OCI-LY1 (cell line): ENCODE results near the gene STS.

Source experiments
- H2AFZ ChIP-seq: fragments of 200-600 bp; sonication (generic), shearing (Covaris generic); 2 replicates; pipeline ENCODE4 v1.6.0; 2014; ENCODE audit warnings: antibody characterized with exemption, mild to moderate bottlenecking, low read length
- H3F3A ChIP-seq: fragments of 200-600 bp; sonication (generic), shearing (Covaris generic); 2 replicates; pipeline ENCODE4 v1.6.0; 2014; ENCODE audit warnings: mild to moderate bottlenecking, antibody characterized with exemption, low read length, moderate library complexity; ENCODE audit not compliant: insufficient read depth
- H3K27ac ChIP-seq: fragments of 200-600 bp; sonication (generic); 2 replicates; pipeline ENCODE4 v1.5.1; 2014; ENCODE audit warnings: low read length, mixed run types, mild to moderate bottlenecking, low read depth; ENCODE audit not compliant: poor library complexity, severe bottlenecking
- H3K27me3 ChIP-seq: fragments of 200-600 bp; sonication (generic); 2 replicates; pipeline ENCODE4 v1.6.0; 2014; ENCODE audit warnings: antibody characterized with exemption, mild to moderate bottlenecking, low read length, moderate library complexity; ENCODE audit not compliant: insufficient read depth
- H3K36me3 ChIP-seq: fragments of 200-600 bp; sonication (generic); 2 replicates; pipeline ENCODE4 v1.6.1; 2014; ENCODE audit warnings: mild to moderate bottlenecking, antibody characterized with exemption, low read length, moderate library complexity, mixed read lengths; ENCODE audit not compliant: insufficient read depth
- H3K4me1 ChIP-seq: fragments of 200-600 bp; sonication (generic); 2 replicates; pipeline ENCODE4 v1.5.1; 2014; ENCODE audit warnings: mild to moderate bottlenecking, low read length, moderate library complexity; ENCODE audit not compliant: insufficient read depth, severe bottlenecking
- H3K4me2 ChIP-seq: fragments of 200-600 bp; sonication (generic), shearing (Covaris generic); 2 replicates; pipeline ENCODE4 v1.6.1; 2014; ENCODE audit warnings: low read length
- H3K4me3 ChIP-seq: fragments of 200-600 bp; sonication (generic); 2 replicates; pipeline ENCODE4 v1.5.1; 2014; ENCODE audit warnings: low read length, low read depth, mild to moderate bottlenecking, mixed read lengths; ENCODE audit not compliant: poor library complexity, severe bottlenecking
- H3K79me2 ChIP-seq: fragments of 200-600 bp; shearing (Covaris generic); 2 replicates; pipeline ENCODE4 v1.6.1; 2016; ENCODE audit warnings: mixed run types, low read length, mixed read lengths; ENCODE audit not compliant: insufficient read depth
- H3K9ac ChIP-seq: fragments of 200-600 bp; sonication (generic), shearing (Covaris generic); 2 replicates; pipeline ENCODE4 v1.6.1; 2014; ENCODE audit warnings: mild to moderate bottlenecking, low read length, mixed read lengths
- H3K9me2 ChIP-seq: fragments of 200-600 bp; sonication (generic), shearing (Covaris generic); 2 replicates; pipeline ENCODE4 v1.6.1; 2014; ENCODE audit warnings: low read depth, mild to moderate bottlenecking, low read length, mixed read lengths
- H3K9me3 ChIP-seq: fragments of 200-600 bp; shearing (Covaris generic); 2 replicates; pipeline ENCODE4 v1.6.1; 2014; ENCODE audit warnings: low read length, mixed read lengths
- H4K20me1 ChIP-seq: fragments of 200-600 bp; sonication (generic), shearing (Covaris generic); 2 replicates; pipeline ENCODE4 v1.6.0; 2016; ENCODE audit warnings: mild to moderate bottlenecking, low read length; ENCODE audit not compliant: insufficient read depth
- CTCF ChIP-seq: fragments of 200-600 bp; sonication (generic), shearing (Covaris generic); IDR thresholded peaks from 2 replicates; pipeline ENCODE4 v1.5.1; 2017; ENCODE audit warnings: mild to moderate bottlenecking, antibody characterized with exemption, low read length, moderate library complexity, mixed read lengths
- EZH2 ChIP-seq: fragments of 200-600 bp; sonication (generic), shearing (Covaris generic); IDR thresholded peaks from 2 replicates; pipeline ENCODE4 v1.8.0; 2017; ENCODE audit warnings: borderline replicate concordance, mixed run types, mild to moderate bottlenecking, antibody characterized with exemption, low read length, moderate library complexity, mixed read lengths

Gene STS

DNA sequence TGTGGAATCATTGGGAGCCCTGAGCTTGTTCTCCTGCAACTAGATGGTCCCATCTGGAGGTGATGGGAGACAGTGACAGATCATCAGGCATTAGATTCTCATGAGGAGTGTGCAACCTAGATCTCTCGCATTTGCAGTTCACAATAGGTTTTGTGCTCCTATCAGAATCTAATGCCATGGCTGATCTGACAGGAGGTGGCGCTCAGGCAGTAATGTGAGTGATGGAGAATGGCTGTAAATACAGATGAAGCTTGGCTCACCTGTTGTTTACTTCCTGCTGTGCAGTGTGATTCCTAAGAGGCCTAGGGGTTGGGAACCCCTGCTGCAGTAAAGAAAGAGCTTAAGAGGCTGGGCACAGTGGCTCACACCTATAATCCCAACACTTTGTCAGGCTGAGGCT is 42.6 kb downstream of the STS start:
- Histone ChIP-seq H3K79me2 (no peaks in the 10 kb centered on the region), H4K20me1 (no peaks in the 10 kb centered on the region), H3K9me2 (no peaks in the 10 kb centered on the region), H3K4me3 (no peak overlapping the region), H3K9me3 (no peaks in the 10 kb centered on the region), H3K4me2 (no peak overlapping the region), H3K9ac (no peak overlapping the region), H3K27me3 (no peaks in the 10 kb centered on the region), H3F3A (no peaks in the 10 kb centered on the region), H2AFZ (no peak overlapping the region), H3K27ac (no peak overlapping the region), H3K4me1 (no peaks in the 10 kb centered on the region), H3K36me3 (no peaks in the 10 kb centered on the region; the same call in 1 of the 2 replicates)
- TF ChIP-seq CTCF (peak; percentile 24; the same call in 1 of the 2 replicates), EZH2 (no peak)

DNA sequence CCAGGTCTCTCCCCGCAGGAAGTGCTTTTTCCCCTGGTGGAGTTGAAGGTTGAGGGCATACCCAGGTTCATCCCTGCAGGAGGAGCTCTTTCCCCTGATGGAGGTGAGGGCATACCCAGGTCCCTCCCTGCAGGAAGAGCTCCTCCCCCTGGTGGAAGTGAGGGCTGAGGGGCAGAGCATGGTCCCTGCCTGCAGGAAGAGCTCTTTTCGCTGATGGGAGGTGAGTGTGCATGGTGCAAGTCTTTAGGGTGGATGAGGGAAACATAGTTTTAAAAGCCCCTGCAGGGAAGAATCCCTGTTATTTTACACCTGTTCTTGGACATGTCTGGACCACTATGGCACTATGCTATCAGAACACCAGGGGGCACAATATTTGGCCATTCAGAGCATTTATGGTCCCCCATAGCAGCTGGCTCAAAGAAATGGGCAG is 44.2 kb downstream of the STS start:
- Histone ChIP-seq H3K4me3 (no peak overlapping the region), H3K9me2 (no peaks in the 10 kb centered on the region), H3K9me3 (no peaks in the 10 kb centered on the region), H3K4me2 (no peak overlapping the region), H3K9ac (no peak overlapping the region), H4K20me1 (no peaks in the 10 kb centered on the region), H3K27ac (no peak overlapping the region), H3K79me2 (no peaks in the 10 kb centered on the region), H3F3A (no peaks in the 10 kb centered on the region), H3K36me3 (no peaks in the 10 kb centered on the region; the same call in 1 of the 2 replicates), H2AFZ (no peak overlapping the region), H3K27me3 (no peaks in the 10 kb centered on the region), H3K4me1 (no peaks in the 10 kb centered on the region)
- TF ChIP-seq EZH2 (no peak), CTCF (peak; percentile 55)

- no peaks in the 10 kb centered on the region for H3K9me2 ChIP-seq
- no peaks in the 10 kb centered on the region for H4K20me1 ChIP-seq
- H3K9me3 ChIP-seq: no peaks in the 10 kb centered on the region
- H3K27ac ChIP-seq: no peak overlapping the region
- H3K4me3 ChIP-seq: no peak overlapping the region
- H3K9ac ChIP-seq: no peak overlapping the region
- no peaks in the 10 kb centered on the region; the same call in 1 of the 2 replicates for H3K36me3 ChIP-seq
- no peaks in the 10 kb centered on the region for H3K27me3 ChIP-seq
- no peaks in the 10 kb centered on the region for H3K4me1 ChIP-seq
- no peak overlapping the region for H3K4me2 ChIP-seq
- no peaks in the 10 kb centered on the region for H3K79me2 ChIP-seq
- no peaks in the 10 kb centered on the region for H3F3A ChIP-seq
- no peak overlapping the region for H2AFZ ChIP-seq
- TF ChIP-seq EZH2: no peak
- no peak for TF ChIP-seq CTCF
Observed at GRCh38 chrX:7192871-7193270, 45.4 kb downstream of the STS start.
